ENCODE results near the gene ACTL7A.

DNA sequence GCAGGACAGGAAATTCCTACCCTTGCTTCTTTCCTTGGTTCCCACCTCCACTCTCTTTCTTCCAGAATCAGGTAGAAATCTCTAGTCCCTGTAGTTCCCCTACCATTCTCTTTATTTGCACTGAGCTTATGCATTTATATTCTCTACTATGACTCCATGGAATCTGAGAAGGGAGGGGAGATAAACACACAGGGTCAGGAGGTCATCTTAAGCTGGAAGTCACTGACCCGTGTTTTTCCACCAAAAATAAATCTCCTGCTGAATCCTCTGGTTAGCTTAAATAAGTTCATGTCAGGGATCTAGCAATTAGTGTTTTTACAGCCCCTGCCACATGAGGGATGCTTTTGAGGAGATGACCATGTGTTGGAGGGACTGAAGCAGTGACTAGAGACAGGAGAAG is 10.0 kb upstream of the ACTL7A start:
- no peak for TF ChIP-seq GATA3 (IDR thresholded peaks at IDR 0.05; ENCODE audit: low read depth, low read length)
- TF ChIP-seq GATA2 (IDR thresholded peaks at IDR 0.05; ENCODE audit: low read depth, low read length): no peak
